OCI-M2 (cell line): ENCODE measurements around the gene PAEP.

Experiments
- DNase-seq: peaks from one replicate; lab custom pipeline; 2025; ENCODE audit not compliant: unreplicated experiment; lab: John Stamatoyannopoulos, UW

Gene PAEP

GRCh38 chr9:135591506-135592330 is 30.2 kb downstream of the PAEP start:
- DNase-seq: no peak

- DNase-seq: no peak
Observed at GRCh38 chr9:135592331-135592590, 30.7 kb downstream of the PAEP start.

- DNase-seq: no peak
Observed at GRCh38 chr9:135592625-135593024, 31.1 kb downstream of the PAEP start.

GRCh38 chr9:135596211-135596610 is 34.7 kb downstream of the PAEP start:
- no peak for DNase-seq

GRCh38 chr9:135600296-135600817 is 38.8 kb downstream of the PAEP start:
- DNase-seq: no peak

GRCh38 chr9:135601988-135602387 is 40.4 kb downstream of the PAEP start:
- DNase-seq: no peak

- DNase-seq: no peak
Observed at GRCh38 chr9:135602789-135603481, 41.4 kb downstream of the PAEP start.

- DNase-seq: no peak
Observed at GRCh38 chr9:135604437-135605237, 43.1 kb downstream of the PAEP start.

GRCh38 chr9:135605238-135605781 is 43.8 kb downstream of the PAEP start:
- no peak for DNase-seq

GRCh38 chr9:135606885-135607259 is 45.3 kb downstream of the PAEP start:
- no peak for DNase-seq

- no peak for DNase-seq
Observed at GRCh38 chr9:135607401-135608293, 46.1 kb downstream of the PAEP start.

GRCh38 chr9:135608294-135608998 is 46.9 kb downstream of the PAEP start:
- DNase-seq: no peak

- no peak for DNase-seq
Observed at GRCh38 chr9:135608999-135609317, 47.4 kb downstream of the PAEP start.

- DNase-seq: no peak
Observed at GRCh38 chr9:135609366-135609955, 47.9 kb downstream of the PAEP start.

- no peak for DNase-seq
Observed at GRCh38 chr9:135610290-135611141, 49.0 kb downstream of the PAEP start.

GRCh38 chr9:135611142-135611874 is 49.8 kb downstream of the PAEP start:
- no peak for DNase-seq

- DNase-seq: no peak
Observed at GRCh38 chr9:135611875-135612209, 50.3 kb downstream of the PAEP start.

- DNase-seq: no peak
Observed at GRCh38 chr9:135612437-135612836, 50.9 kb downstream of the PAEP start.
